Astrocyte (in vitro differentiated cells and primary cell): ENCODE measurements around the gene IFITM10. TPM values are rescaled to one million over a fixed set of nuclear protein-coding genes. Genes with fewer than 3 reads are reported as not detected.

Experiments used
- DNase-seq: peaks from one replicate; pipeline ENCODE4 v3.0.0-alpha.2; 2010; ENCODE audit warnings: low read depth
- FAIRE-seq: peaks from 2 replicates; lab custom pipeline; 2011; peaks lifted over from hg19 to GRCh38; lab: Jason Lieb, UNC
- H2AFZ ChIP-seq: 2 replicates; pipeline ENCODE4 v1.6.0; 2012; ENCODE audit warnings: low read depth, low read length, inconsistent platforms
- H3K27ac ChIP-seq: 2 replicates; pipeline ENCODE4 v1.5.1; 2011; ENCODE audit warnings: low read depth, low read length, inconsistent platforms
- H3K27me3 ChIP-seq: 2 replicates; pipeline ENCODE4 v1.6.0; 2011; ENCODE audit warnings: low read length, inconsistent platforms; ENCODE audit not compliant: insufficient read depth
- H3K36me3 ChIP-seq: 2 replicates; pipeline ENCODE4 v1.5.1; 2011; ENCODE audit warnings: low read length, inconsistent platforms; ENCODE audit not compliant: insufficient read depth
- H3K4me1 ChIP-seq: 2 replicates; pipeline ENCODE4 v1.5.1; 2011; ENCODE audit warnings: low read length, inconsistent platforms; ENCODE audit not compliant: insufficient read depth
- H3K4me2 ChIP-seq: 2 replicates; pipeline ENCODE4 v1.6.0; 2012; ENCODE audit warnings: low read length, inconsistent platforms
- H3K4me3 ChIP-seq: 2 replicates; pipeline ENCODE4 v1.5.1; 2011; ENCODE audit warnings: low read depth, mild to moderate bottlenecking, low read length, inconsistent platforms; ENCODE audit not compliant: insufficient read depth
- H3K79me2 ChIP-seq: 2 replicates; pipeline ENCODE4 v1.6.0; 2012; ENCODE audit warnings: mild to moderate bottlenecking, low read length, inconsistent platforms; ENCODE audit not compliant: insufficient read depth
- H3K9ac ChIP-seq: 2 replicates; pipeline ENCODE4 v1.6.0; 2012; ENCODE audit warnings: mild to moderate bottlenecking, low read length, inconsistent platforms
- H3K9me3 ChIP-seq: 2 replicates; pipeline ENCODE4 v1.5.1; 2012; ENCODE audit warnings: low read depth, mild to moderate bottlenecking, low read length, inconsistent platforms; ENCODE audit not compliant: insufficient read depth
- H4K20me1 ChIP-seq: 2 replicates; pipeline ENCODE4 v1.6.0; 2012; ENCODE audit warnings: low read length, inconsistent platforms; ENCODE audit not compliant: insufficient read depth
- H3K27ac Mint-ChIP-seq: one replicate; pipeline ENCODE4 v1.8.0; 2021; ENCODE audit warnings: mild to moderate bottlenecking, mixed read lengths; ENCODE audit not compliant: unreplicated experiment
- H3K27me3 Mint-ChIP-seq: one replicate; pipeline ENCODE4 v1.8.0; 2021; ENCODE audit warnings: low read depth, mixed read lengths; ENCODE audit not compliant: unreplicated experiment
- H3K36me3 Mint-ChIP-seq: one replicate; pipeline ENCODE4 v1.8.0; 2021; ENCODE audit warnings: low read depth, mixed read lengths; ENCODE audit not compliant: unreplicated experiment
- H3K4me1 Mint-ChIP-seq: one replicate; pipeline ENCODE4 v1.8.0; 2021; ENCODE audit warnings: low read depth, mixed read lengths; ENCODE audit not compliant: unreplicated experiment
- H3K4me3 Mint-ChIP-seq: one replicate; pipeline ENCODE4 v1.8.0; 2021; ENCODE audit warnings: mild to moderate bottlenecking, moderate library complexity, mixed read lengths; ENCODE audit not compliant: unreplicated experiment
- H3K9me3 Mint-ChIP-seq: one replicate; pipeline ENCODE4 v1.8.0; 2021; ENCODE audit warnings: mild to moderate bottlenecking, mixed read lengths; ENCODE audit not compliant: unreplicated experiment
- EZH2 ChIP-seq: IDR thresholded peaks from 2 replicates; pipeline ENCODE4 v1.6.1; 2012; ENCODE audit warnings: mild to moderate bottlenecking, low read length, inconsistent platforms; ENCODE audit not compliant: insufficient read depth
- total RNA-seq: library from RNA; stranded (reverse); gene quantifications from 2 replicates; pipeline ENCODE4 v1.2.1, GENCODE V29; 2021
- TF ChIP-seq, protein P1 (sequence below): IDR thresholded peaks from 2 replicates; pipeline ENCODE4 v1.5.1; 2011; ENCODE audit warnings: low read depth, mild to moderate bottlenecking, inconsistent platforms, low read length, moderate library complexity; ENCODE audit not compliant: insufficient read depth

The IFITM10 gene
- total RNA-seq, 1 donor from 2014 or later: 2.0 TPM

GRCh38 chr11:1750840-1751530 lies 590 bp upstream of the IFITM10 start:
- no peak overlapping the region for H2AFZ ChIP-seq
- Mint-ChIP-seq H3K36me3 (peaks cover 13% of the 10 kb centered on the region), H3K4me3 (no peak overlapping the region), H3K4me1 (peaks cover 16% of the 10 kb centered on the region), H3K27ac (peak overlapping the region; percentile 80), H3K9me3 (no peaks in the 10 kb centered on the region), H3K27me3 (peaks cover 6% of the 10 kb centered on the region)
- peak overlapping the region; percentile 84 for H3K4me2 ChIP-seq
- peaks cover 28% of the 10 kb centered on the region for H3K4me1 ChIP-seq
- no peak for FAIRE-seq
- TF ChIP-seq, protein P1, sequence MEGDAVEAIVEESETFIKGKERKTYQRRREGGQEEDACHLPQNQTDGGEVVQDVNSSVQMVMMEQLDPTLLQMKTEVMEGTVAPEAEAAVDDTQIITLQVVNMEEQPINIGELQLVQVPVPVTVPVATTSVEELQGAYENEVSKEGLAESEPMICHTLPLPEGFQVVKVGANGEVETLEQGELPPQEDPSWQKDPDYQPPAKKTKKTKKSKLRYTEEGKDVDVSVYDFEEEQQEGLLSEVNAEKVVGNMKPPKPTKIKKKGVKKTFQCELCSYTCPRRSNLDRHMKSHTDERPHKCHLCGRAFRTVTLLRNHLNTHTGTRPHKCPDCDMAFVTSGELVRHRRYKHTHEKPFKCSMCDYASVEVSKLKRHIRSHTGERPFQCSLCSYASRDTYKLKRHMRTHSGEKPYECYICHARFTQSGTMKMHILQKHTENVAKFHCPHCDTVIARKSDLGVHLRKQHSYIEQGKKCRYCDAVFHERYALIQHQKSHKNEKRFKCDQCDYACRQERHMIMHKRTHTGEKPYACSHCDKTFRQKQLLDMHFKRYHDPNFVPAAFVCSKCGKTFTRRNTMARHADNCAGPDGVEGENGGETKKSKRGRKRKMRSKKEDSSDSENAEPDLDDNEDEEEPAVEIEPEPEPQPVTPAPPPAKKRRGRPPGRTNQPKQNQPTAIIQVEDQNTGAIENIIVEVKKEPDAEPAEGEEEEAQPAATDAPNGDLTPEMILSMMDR: no peak
- TF ChIP-seq EZH2: no peak
- no peak overlapping the region for H3K27ac ChIP-seq
- no peaks in the 10 kb centered on the region for H3K79me2 ChIP-seq
- H3K36me3 ChIP-seq: no peaks in the 10 kb centered on the region
- H3K27me3 ChIP-seq: no peaks in the 10 kb centered on the region
- DNase-seq: no peak
- peaks cover 2% of the 10 kb centered on the region for H3K9me3 ChIP-seq
- no peak overlapping the region for H3K4me3 ChIP-seq
- H3K9ac ChIP-seq: peak overlapping the region; percentile 55
- peaks cover 31% of the 10 kb centered on the region for H4K20me1 ChIP-seq

- Mint-ChIP-seq H3K9me3 (no peaks in the 10 kb centered on the region), H3K27ac (peak overlapping the region; percentile 80), H3K4me3 (peak overlapping the region; percentile 75), H3K27me3 (peaks cover 9% of the 10 kb centered on the region), H3K4me1 (peaks cover 16% of the 10 kb centered on the region), H3K36me3 (peaks cover 6% of the 10 kb centered on the region)
- H3K79me2 ChIP-seq: no peaks in the 10 kb centered on the region
- no peaks in the 10 kb centered on the region for H3K27me3 ChIP-seq
- H3K4me1 ChIP-seq: peaks cover 28% of the 10 kb centered on the region
- H3K36me3 ChIP-seq: no peaks in the 10 kb centered on the region
- FAIRE-seq: peak; percentile 90
- peak; percentile 74 for DNase-seq
- peak overlapping the region; percentile 55 for H3K9ac ChIP-seq
- peaks cover 27% of the 10 kb centered on the region for H4K20me1 ChIP-seq
- peaks cover 3% of the 10 kb centered on the region for H3K9me3 ChIP-seq
- TF ChIP-seq EZH2: no peak
- peak overlapping the region; percentile 28 for H3K27ac ChIP-seq
- H3K4me3 ChIP-seq: peak overlapping the region; percentile 44
- H2AFZ ChIP-seq: no peak overlapping the region
- H3K4me2 ChIP-seq: peak overlapping the region; percentile 84
Measured at GRCh38 chr11:1749395-1750351, 722 bp downstream of the IFITM10 start.

GRCh38 chr11:1748636-1749394 lies 1.6 kb downstream of the IFITM10 start:
- peaks cover 28% of the 10 kb centered on the region for H3K4me1 ChIP-seq
- DNase-seq: no peak
- H2AFZ ChIP-seq: no peak overlapping the region
- H3K4me3 Mint-ChIP-seq: peak overlapping the region; percentile 75
- no peaks in the 10 kb centered on the region for H3K79me2 ChIP-seq
- no peak for FAIRE-seq
- H4K20me1 ChIP-seq: peaks cover 27% of the 10 kb centered on the region
- no peaks in the 10 kb centered on the region for H3K36me3 ChIP-seq
- H3K9me3 ChIP-seq: peaks cover 3% of the 10 kb centered on the region
- no peak overlapping the region for H3K27ac ChIP-seq
- H3K4me2 ChIP-seq: peak overlapping the region; percentile 84
- H3K27me3 Mint-ChIP-seq: peaks cover 9% of the 10 kb centered on the region
- H3K27ac Mint-ChIP-seq: no peak overlapping the region
- H3K9me3 Mint-ChIP-seq: no peaks in the 10 kb centered on the region
- TF ChIP-seq, protein P1: no peak
- TF ChIP-seq EZH2: no peak
- peak overlapping the region; percentile 55 for H3K9ac ChIP-seq
- H3K4me3 ChIP-seq: peak overlapping the region; percentile 49
- peaks cover 6% of the 10 kb centered on the region for H3K36me3 Mint-ChIP-seq
- peaks cover 16% of the 10 kb centered on the region for H3K4me1 Mint-ChIP-seq
- H3K27me3 ChIP-seq: no peaks in the 10 kb centered on the region
